Measurements from ENCODE around the gene SPACA4. TPM values are rescaled to one million over a fixed set of nuclear protein-coding genes. Genes with fewer than 3 reads are reported as not detected.

The SPACA4 gene
- total and polyA plus RNA-seq, 10 of the 15 experiments (the other 5 are each of a cell fraction or from before 2014, with no cell fraction given): not detected

GRCh38 chr19:48618916-48619691 is 12.6 kb downstream of the SPACA4 start, which contains the start of the genes RPL18 and SPHK2:
Gene RPL18 (minus strand): TSS chr19:48619178. CDS start chr19:48619143, 35 bp downstream.
Gene SPHK2 (plus strand): TSS chr19:48619506. CDS start chr19:48620515, 1,009 bp downstream.
- Histone ChIP-seq H3K9ac (ENCODE audit: control insufficient read depth, insufficient read depth, low read length) (peak within 1 kb of the TSS; percentile 99), H3K9me3 (replicated peaks; ENCODE audit: control insufficient read depth, insufficient read depth, low read length) (no peaks in the 10 kb centered on the region), H3K27ac (ENCODE audit: control insufficient read depth, insufficient read depth) (peak within 1 kb of the TSS; percentile 95), H3K4me2 (ENCODE audit: control insufficient read depth, insufficient read depth) (peak within 1 kb of the TSS; percentile 88), H3K79me2 (ENCODE audit: control insufficient read depth, insufficient read depth, low read length) (peaks cover 55% of the 10 kb centered on the region), H4K20me1 (ENCODE audit: control insufficient read depth, insufficient read depth) (peaks cover 14% of the 10 kb centered on the region), H3K27me3 (replicated peaks in 1 of 2; ENCODE audit: control insufficient read depth in 2 of 2, insufficient read depth in 2 of 2, low read length in 1 of 2) (no peaks in the 10 kb centered on the region), H2AFZ (ENCODE audit: control insufficient read depth, low read depth, low read length) (peak within 1 kb of the TSS; percentile 82), H3K36me3 (ENCODE audit: control insufficient read depth in 2 of 2, insufficient read depth in 2 of 2, low read length in 1 of 2) (peaks cover 27% of the 10 kb centered on the region in 2 experiments), H3K4me1 (ENCODE audit: control insufficient read depth, insufficient read depth, low read length) (peaks cover 24% of the 10 kb centered on the region), H3K4me3 (peak within 1 kb of the TSS; percentile 99)
- ChIA-PET RAD21 (ENCODE audit: unreplicated experiment) (interaction anchor here (0.6 to 1.6 kb wide), 8 partner anchors 9 to 710 kb away, joined by 3 to 15 read pairs (median 6); no protein-coding TSS in a partner anchor), POLR2A (interaction anchor here (0.6 to 6.6 kb wide), 15 partner anchors 10 to 1357 kb away, joined by 3 to 62 read pairs (median 3); partner anchors contain the start of genes CA11, EMP3, GYS1 and RUVBL2), CTCF (interaction anchor here (0.6 to 1.3 kb wide), 6 partner anchors 14 to 353 kb away, joined by 3 to 6 read pairs (median 3); partner anchors contain the start of gene CA11), SMC1A (ENCODE audit: uncharacterized antibody, unreplicated experiment) (interaction anchor here (0.7 to 2.7 kb wide), 4 partner anchors 15 to 112 kb away, joined by 3 to 15 read pairs (median 4); no protein-coding TSS in a partner anchor)
- in situ Hi-C loops (cut with MboI) (no loop called here), intact Hi-C loops (cut with micrococcal nuclease; ENCODE audit: unreplicated experiment) (no loop called here)
- peak; percentile 85 for ATAC-seq
- DNase-seq (ENCODE audit: low read depth, low spot score): peak; percentile 98
- FAIRE-seq: peak; percentile 97
- WGBS (ENCODE audit: insufficient coverage, insufficient replicate concordance, low lambda C conversion rate, missing lambda C conversion rate): under 1% methylated on average over 69 of the region's 69 CpGs
- BruUV-seq (replicated peaks): no TSS peak
- TF ChIP-seq KLF5 (IDR thresholded peaks at IDR 0.05; ENCODE audit: partially characterized antibody): peak; percentile 44
- TF ChIP-seq CEBPB (IDR thresholded peaks at IDR 0.05; ENCODE audit: borderline replicate concordance in 1 of 2, low read depth in 2 of 2, low read length in 2 of 2): no peak
- peak; percentile 99 for TF ChIP-seq POLR2AphosphoS5 (IDR thresholded peaks at IDR 0.05; ENCODE audit: low read length)
- peak; percentile 51; the same call in 1 of the 2 replicates for TF ChIP-seq NFYB (IDR thresholded peaks at IDR 0.05; ENCODE audit: insufficient read depth, low read depth, low read length)
- TF ChIP-seq ZNF274 (IDR thresholded peaks at IDR 0.05; ENCODE audit: insufficient read depth, insufficient read length): no peak
- peak; percentile 81 for TF ChIP-seq MYC (IDR thresholded peaks at IDR 0.05; ENCODE audit: insufficient read depth, insufficient read length, insufficient replicate concordance, low read length, severe bottlenecking)
- no peak for TF ChIP-seq CBX3 (IDR thresholded peaks at IDR 0.05; ENCODE audit: borderline replicate concordance, low read depth)
- no peak for TF ChIP-seq KDM1A (IDR thresholded peaks at IDR 0.05; ENCODE audit: borderline replicate concordance)
- TF ChIP-seq IKZF1 (conservative IDR thresholded peaks at IDR 0.05): peak; percentile 100
- peak; percentile 99 for TF ChIP-seq CREB1 (IDR thresholded peaks at IDR 0.05; ENCODE audit: low read depth)
- TF ChIP-seq SMC3 (IDR thresholded peaks at IDR 0.05; ENCODE audit: borderline replicate concordance, low read length): no peak
- peak in 1 of 2 experiments; percentile 63; a peak in 1 of 4 replicates for TF ChIP-seq IKZF2 (IDR thresholded peaks at IDR 0.05)
- TF ChIP-seq SREBF2 (IDR thresholded peaks at IDR 0.05; ENCODE audit: low read length): no peak
- peak; percentile 48; the same call in 1 of the 2 replicates for TF ChIP-seq ESRRA (IDR thresholded peaks at IDR 0.05; ENCODE audit: low read length)
- TF ChIP-seq NR2C2 (IDR thresholded peaks at IDR 0.05; ENCODE audit: borderline replicate concordance, control insufficient read depth, insufficient read length, low read depth): no peak
- TF ChIP-seq BHLHE40 (IDR thresholded peaks at IDR 0.05; ENCODE audit: borderline replicate concordance in 1 of 2, low read depth in 2 of 2, low read length in 1 of 2): peak; percentile 6 to 79; a peak in 3 of 4 replicates
- TF ChIP-seq SIN3A (IDR thresholded peaks at IDR 0.05; ENCODE audit: low read depth, low read length): peak; percentile 92
- 0 out of 2 replicates have a peak, but pooled peaks have one; percentile 14 for TF ChIP-seq EED (IDR thresholded peaks at IDR 0.05; ENCODE audit: low read depth)
- no peak for TF ChIP-seq SMARCA5 (IDR thresholded peaks at IDR 0.05)
- TF ChIP-seq BCL11A (IDR thresholded peaks at IDR 0.05; ENCODE audit: low read depth, low read length): 0 out of 2 replicates have a peak, but pooled peaks have one; percentile 13
- peak; percentile 93 for TF ChIP-seq YY1 (IDR thresholded peaks at IDR 0.05; ENCODE audit: low read depth, low read length)
- TF ChIP-seq ZNF622 (IDR thresholded peaks at IDR 0.05): no peak
- no peak for TF ChIP-seq BMI1 (IDR thresholded peaks at IDR 0.05; ENCODE audit: borderline replicate concordance)
- TF ChIP-seq JUNB (IDR thresholded peaks at IDR 0.05): 0 out of 2 replicates have a peak, but pooled peaks have one; percentile 62
- TF ChIP-seq ATF3 (IDR thresholded peaks at IDR 0.05; ENCODE audit: borderline replicate concordance, extremely low read depth, low read depth, low read length): peak; percentile 87
- TF ChIP-seq EGR1 (IDR thresholded peaks at IDR 0.05; ENCODE audit: borderline replicate concordance in 1 of 2, low read depth in 2 of 2, low read length in 2 of 2): peak; percentile 84 to 99

All from GM12878 (cell line).